SK-N-MC (cell line): Measurements from ENCODE around the gene NFAT5.

Source experiments
- DNase-seq: peaks from one replicate; pipeline ENCODE4 v3.0.0-alpha.2; 2011; ENCODE audit warnings: low read depth, low spot score
- H3K27ac ChIP-seq: fragments of 200-600 bp; sonication (generic); 2 replicates; pipeline ENCODE4 v1.5.1; 2016; ENCODE audit warnings: mixed run types
- H3K36me3 ChIP-seq: fragments of 200-600 bp; sonication (generic); 2 replicates; pipeline ENCODE4 v1.6.1; 2017; ENCODE audit warnings: antibody characterized with exemption, low read length, mixed read lengths; ENCODE audit not compliant: insufficient read depth
- H3K4me3 ChIP-seq: fragments of 200-600 bp; sonication (generic); 2 replicates; pipeline ENCODE4 v1.5.1; 2016
- H3K9ac ChIP-seq: fragments of 200-600 bp; sonication (generic); 2 replicates; pipeline ENCODE4 v1.8.0; 2017; ENCODE audit warnings: mixed run types, mixed read lengths; ENCODE audit not compliant: insufficient read length
- H3K9me3 ChIP-seq: fragments of 200-600 bp; sonication (generic); 2 replicates; pipeline ENCODE4 v1.6.1; 2017; ENCODE audit warnings: low read depth, mild to moderate bottlenecking, antibody characterized with exemption, low read length, moderate library complexity, mixed read lengths
- EZH2 ChIP-seq: fragments of 200-600 bp; sonication (generic); IDR thresholded peaks from one replicate; pipeline ENCODE4 v1.6.1; 2017; ENCODE audit warnings: antibody characterized with exemption
- FOXP2 ChIP-seq: optimal IDR thresholded peaks from 2 replicates; pipeline ENCODE3; 2011; ENCODE audit warnings: mild to moderate bottlenecking, moderate library complexity; ENCODE audit not compliant: insufficient read depth; ENCODE audit errors: extremely low read length, control extremely low read depth
- POLR2AphosphoS5 ChIP-seq: IDR thresholded peaks from 2 replicates; pipeline ENCODE4 v1.6.1; 2012; ENCODE audit warnings: mild to moderate bottlenecking, low read depth, low read length, borderline replicate concordance

Gene NFAT5

DNA sequence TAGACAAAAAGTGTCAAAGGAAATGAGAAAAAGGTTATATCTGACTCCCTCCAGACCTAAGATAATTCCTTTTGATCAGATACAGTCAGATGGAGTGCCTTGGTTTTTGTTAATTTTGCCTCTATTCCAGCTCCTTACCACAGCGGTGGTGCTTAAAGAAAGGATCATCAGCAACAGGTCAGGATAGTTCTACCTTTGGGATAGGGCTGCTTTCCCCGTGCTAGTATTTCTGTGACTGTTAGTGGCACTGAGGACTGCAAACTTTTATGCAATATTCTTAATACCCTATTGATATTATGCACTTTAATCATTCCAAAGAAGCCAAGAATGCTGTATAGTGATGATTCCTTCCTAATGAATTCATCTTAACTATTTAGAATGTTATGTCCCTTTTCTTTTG, 136.1 kb downstream of the NFAT5 start:
- Histone ChIP-seq H3K9ac (no peak overlapping the region), H3K9me3 (no peaks in the 10 kb centered on the region), H3K27ac (no peak overlapping the region), H3K36me3 (no peaks in the 10 kb centered on the region), H3K4me3 (no peak overlapping the region)
- TF ChIP-seq EZH2 (no peak), POLR2AphosphoS5 (no peak), FOXP2 (no peak)
- no peak for DNase-seq

DNA sequence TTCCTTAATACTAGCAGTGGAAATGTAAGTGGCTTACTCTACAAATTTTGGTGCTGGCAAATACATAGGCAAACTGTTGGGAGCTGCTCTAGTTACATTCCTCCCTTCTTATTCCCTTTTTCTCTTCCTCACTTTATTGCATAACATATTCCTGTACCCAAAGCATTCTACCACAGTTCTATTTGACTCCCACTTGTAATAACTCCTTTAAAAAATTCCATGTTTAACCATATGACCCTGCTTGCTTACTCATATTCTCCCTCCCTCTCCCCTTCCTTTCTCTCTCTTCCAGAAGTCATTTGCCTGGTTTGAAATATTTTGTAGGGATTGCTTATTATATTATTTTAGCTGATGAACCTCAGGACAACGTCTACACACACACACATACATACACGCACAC, 137.9 kb downstream of the NFAT5 start:
- Histone ChIP-seq H3K27ac (no peak overlapping the region), H3K9ac (no peak overlapping the region), H3K9me3 (no peaks in the 10 kb centered on the region), H3K36me3 (no peaks in the 10 kb centered on the region), H3K4me3 (no peak overlapping the region)
- TF ChIP-seq FOXP2 (no peak), EZH2 (no peak), POLR2AphosphoS5 (no peak)
- no peak for DNase-seq

DNA sequence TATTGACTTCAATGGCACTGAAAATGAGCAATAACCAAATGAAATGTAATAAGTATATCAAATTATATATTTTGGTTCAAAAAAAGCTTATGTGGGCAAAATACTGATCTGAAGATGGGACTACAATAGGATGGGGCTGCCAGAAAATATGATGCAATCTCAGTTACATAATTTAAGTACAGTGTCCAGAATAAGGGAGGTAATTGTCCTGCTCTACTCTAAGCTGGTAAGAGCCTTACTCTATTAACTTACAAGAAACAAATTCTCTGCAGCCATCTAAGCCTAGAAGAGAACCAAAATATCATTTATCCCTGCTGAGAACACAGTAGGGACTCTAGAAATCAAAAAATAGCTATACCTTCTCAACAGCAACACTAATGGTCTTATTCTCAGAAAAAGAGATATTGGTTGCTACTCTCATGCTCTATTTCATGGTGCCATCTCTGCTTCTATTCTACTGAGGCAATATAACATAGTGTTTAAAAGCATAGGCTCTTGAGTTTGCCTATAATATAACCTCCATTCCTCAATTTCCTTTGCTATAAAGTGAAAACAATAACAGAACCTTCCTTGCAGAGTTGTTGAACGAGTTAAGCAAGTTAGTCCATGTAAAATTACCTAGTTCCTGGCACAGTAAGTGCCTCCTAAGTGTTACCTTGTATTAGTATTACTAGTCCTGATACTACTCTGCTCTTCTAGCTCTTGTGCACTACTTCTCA, 140.6 kb downstream of the NFAT5 start:
- Histone ChIP-seq H3K27ac (peak overlapping the region; percentile 19; the same call in 1 of the 2 replicates), H3K4me3 (no peak overlapping the region), H3K9me3 (no peaks in the 10 kb centered on the region), H3K9ac (no peak overlapping the region), H3K36me3 (peaks cover 4% of the 10 kb centered on the region; the same call in 1 of the 2 replicates)
- no peak for TF ChIP-seq POLR2AphosphoS5
- DNase-seq: no peak

DNA sequence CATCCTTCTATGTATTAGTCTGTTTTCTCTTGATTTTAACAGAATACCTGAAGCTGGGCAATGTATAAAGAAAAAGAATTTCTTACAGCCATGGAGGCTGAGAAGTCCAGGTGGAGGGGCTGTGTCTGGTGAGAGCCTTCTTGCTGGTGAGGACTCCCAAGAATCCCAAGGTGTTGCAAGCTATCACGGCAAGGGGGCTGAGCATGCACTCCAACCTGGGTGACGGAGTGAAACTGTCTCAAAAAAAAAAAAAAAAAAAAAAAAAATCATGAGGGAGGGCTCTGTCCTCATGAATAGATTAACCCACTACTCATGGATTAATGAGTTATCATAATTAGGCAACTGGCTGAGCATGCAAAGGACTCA, 141.2 kb downstream of the NFAT5 start:
- Histone ChIP-seq H3K9me3 (no peaks in the 10 kb centered on the region), H3K4me3 (no peak overlapping the region), H3K9ac (no peak overlapping the region), H3K27ac (no peak overlapping the region), H3K36me3 (peaks cover 4% of the 10 kb centered on the region; the same call in 1 of the 2 replicates)
- TF ChIP-seq FOXP2: no peak
- no peak for TF ChIP-seq POLR2AphosphoS5
- TF ChIP-seq EZH2: no peak
- no peak for DNase-seq

DNA sequence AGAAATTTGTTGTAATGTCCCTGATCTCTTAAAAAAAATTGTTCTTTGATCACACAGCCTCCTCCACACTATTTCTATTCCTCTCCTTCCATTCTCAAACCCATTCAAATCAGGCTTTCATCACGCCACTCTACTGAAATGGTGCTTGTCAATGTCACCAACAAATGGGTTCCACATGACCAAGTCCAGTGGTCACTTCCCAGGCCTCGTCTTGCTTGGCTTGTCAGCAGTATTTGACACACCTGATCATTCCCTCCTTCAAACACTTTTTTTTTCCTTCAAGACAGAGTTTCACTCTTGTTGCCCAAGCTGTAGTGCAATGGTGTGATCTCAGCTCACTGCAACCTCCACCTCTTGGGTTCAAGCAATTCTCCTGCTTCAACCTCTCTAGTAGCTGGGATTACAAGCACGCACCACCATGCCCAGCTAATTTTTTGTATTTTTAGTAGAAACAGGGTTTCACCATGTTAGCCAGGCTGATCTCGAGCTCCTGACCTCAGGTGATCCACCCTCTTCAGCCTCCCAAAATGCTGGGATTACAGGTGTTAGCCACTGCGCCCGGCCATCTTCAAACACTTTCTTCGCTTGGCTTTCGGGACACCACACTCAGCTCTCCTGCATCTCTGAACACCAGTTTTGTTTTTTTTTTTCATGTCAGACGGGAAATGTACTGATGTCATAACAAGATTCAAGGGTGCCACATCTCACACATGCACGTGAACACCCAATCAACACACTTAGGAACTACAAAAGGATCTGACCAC, 142.3 kb downstream of the NFAT5 start:
- Histone ChIP-seq H3K9ac (no peak overlapping the region), H3K4me3 (no peak overlapping the region), H3K27ac (no peak overlapping the region), H3K36me3 (peaks cover 4% of the 10 kb centered on the region; the same call in 1 of the 2 replicates), H3K9me3 (no peaks in the 10 kb centered on the region)
- no peak for DNase-seq
- TF ChIP-seq EZH2: no peak
- TF ChIP-seq POLR2AphosphoS5: no peak
- no peak for TF ChIP-seq FOXP2

DNA sequence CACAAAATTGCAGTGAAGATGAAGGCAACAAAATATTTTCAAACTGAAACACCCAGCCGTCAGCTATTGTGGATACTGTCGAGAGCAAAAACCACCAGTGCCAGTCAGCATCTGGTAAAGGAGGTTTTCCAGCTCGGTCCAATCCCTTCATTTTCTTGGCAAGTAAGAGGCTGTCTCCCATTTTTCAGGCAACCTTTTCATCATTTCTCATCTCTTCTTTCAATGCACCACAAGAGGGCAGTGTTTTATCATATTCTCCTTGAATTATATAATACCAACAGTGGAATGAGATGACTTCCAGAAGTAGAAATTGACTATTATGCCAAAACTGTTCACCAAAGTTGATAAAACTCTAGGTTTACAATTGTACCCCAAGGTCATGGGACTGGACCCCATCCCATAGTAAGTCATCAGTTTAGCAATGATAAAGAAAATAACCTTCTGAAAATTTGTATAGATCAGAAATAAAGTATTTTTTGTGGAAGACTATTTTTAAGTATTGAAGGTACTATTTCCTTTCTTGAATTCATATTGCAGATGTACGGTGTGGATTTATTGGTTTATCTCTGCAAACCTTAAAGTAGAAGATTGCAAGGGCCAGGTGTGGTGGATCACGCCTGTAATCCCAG, 143.8 kb downstream of the NFAT5 start:
- no peak overlapping the region for H3K27ac ChIP-seq
- DNase-seq: peak; percentile 28
- TF ChIP-seq EZH2 (no peak), POLR2AphosphoS5 (no peak), FOXP2 (no peak)
- peaks cover 4% of the 10 kb centered on the region; the same call in 1 of the 2 replicates for H3K36me3 ChIP-seq
- no peak overlapping the region for H3K4me3 ChIP-seq
- H3K9ac ChIP-seq: no peak overlapping the region
- no peaks in the 10 kb centered on the region for H3K9me3 ChIP-seq

DNA sequence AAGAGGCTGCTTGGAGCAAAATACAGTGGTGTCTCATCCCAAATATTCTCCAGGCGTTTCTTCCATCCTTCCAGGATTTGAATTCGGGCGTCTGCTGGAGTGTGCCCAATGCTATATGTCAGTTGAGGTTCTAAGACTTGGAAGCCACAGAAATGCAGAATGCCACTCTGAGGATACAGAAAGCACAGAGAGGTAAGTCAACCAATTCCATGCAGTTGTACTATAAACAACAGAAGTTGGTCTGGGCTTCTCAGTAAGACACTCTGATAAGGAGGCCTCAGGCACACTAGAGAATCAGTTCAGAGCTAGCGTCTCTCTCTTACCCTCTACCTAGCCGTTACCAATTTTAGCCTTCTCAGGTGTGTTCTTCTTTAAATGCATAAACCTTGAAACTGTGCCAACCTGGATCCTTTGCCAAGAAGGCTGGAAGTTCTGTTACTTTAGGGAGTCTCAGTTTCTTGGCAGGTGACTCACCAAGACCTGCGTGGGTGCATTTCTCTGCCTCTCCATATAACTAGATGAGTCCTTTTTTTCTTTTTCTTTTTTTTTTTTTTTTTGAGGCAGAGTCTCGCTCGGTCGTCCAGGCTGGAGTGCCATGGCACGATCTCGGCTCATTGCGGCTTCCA, 145.5 kb downstream of the NFAT5 start:
- no peak overlapping the region for H3K27ac ChIP-seq
- no peaks in the 10 kb centered on the region for H3K9me3 ChIP-seq
- no peak for DNase-seq
- no peak overlapping the region for H3K9ac ChIP-seq
- TF ChIP-seq POLR2AphosphoS5 (no peak), EZH2 (no peak)
- peaks cover 4% of the 10 kb centered on the region; the same call in 1 of the 2 replicates for H3K36me3 ChIP-seq
- H3K4me3 ChIP-seq: no peak overlapping the region

DNA sequence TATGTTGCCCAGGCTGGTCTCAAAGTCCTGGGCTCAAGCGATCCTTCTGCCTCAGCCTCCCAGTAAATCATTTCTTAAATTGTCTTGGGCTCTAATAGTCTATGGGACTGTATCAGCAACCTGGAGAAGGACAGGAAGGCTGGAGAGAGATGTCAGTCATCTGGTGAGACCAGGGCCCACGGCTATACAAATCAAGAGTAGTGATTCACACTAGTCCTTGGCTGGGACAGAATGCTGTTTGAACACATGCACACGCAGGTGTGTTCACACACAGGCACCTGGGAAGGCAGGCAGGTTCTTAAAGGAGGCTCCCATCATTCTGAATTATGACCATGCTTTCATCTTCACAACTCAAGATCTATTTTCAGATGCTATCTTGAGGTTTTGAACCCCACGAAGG, 146.5 kb downstream of the NFAT5 start:
- Histone ChIP-seq H3K4me3 (no peak overlapping the region), H3K36me3 (peaks cover 4% of the 10 kb centered on the region; the same call in 1 of the 2 replicates), H3K9ac (no peak overlapping the region), H3K27ac (no peak overlapping the region), H3K9me3 (no peaks in the 10 kb centered on the region)
- DNase-seq: no peak
- no peak for TF ChIP-seq FOXP2
- TF ChIP-seq POLR2AphosphoS5: no peak
- no peak for TF ChIP-seq EZH2
